ENCODE measurements around the gene TGM5. TPM values are rescaled to one million over a fixed set of nuclear protein-coding genes. Genes with fewer than 3 reads are reported as not detected.

Gene TGM5, protein sequence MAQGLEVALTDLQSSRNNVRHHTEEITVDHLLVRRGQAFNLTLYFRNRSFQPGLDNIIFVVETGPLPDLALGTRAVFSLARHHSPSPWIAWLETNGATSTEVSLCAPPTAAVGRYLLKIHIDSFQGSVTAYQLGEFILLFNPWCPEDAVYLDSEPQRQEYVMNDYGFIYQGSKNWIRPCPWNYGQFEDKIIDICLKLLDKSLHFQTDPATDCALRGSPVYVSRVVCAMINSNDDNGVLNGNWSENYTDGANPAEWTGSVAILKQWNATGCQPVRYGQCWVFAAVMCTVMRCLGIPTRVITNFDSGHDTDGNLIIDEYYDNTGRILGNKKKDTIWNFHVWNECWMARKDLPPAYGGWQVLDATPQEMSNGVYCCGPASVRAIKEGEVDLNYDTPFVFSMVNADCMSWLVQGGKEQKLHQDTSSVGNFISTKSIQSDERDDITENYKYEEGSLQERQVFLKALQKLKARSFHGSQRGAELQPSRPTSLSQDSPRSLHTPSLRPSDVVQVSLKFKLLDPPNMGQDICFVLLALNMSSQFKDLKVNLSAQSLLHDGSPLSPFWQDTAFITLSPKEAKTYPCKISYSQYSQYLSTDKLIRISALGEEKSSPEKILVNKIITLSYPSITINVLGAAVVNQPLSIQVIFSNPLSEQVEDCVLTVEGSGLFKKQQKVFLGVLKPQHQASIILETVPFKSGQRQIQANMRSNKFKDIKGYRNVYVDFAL
- total RNA-seq (ENCODE audit: low replicate concordance) = 0.22 and 0.71 TPM in 2 replicates
- long read RNA-seq, partial matches to known transcripts = 1 of 2 reads
- long read RNA-seq, other reads (novel, unspliced or antisense) = 0 of 2 reads

DNA sequence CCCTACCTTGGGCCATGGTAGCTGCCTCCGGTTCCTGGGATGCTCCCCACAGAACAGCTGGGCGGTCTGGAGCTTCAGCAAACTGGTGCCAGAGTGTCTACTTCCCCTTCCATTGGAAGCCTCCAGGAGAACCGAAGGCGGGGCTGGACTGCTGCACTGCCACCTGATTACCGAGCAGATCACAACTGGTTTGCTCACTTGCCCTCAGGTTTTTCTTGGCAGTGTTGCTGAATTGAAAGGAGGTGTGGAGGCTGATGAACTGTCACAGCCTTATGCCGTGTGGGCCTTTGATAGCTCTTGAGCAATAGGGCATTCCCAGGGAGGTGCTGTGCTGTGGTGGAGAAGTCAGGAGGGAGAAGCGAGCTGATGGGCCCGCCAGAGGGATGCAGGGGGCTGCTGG is at the start of gene TGM5:
TGM5 (minus strand) TSS at position 95 of the 400 bp plus-strand sequence; CDS start at position 16, 79 bp downstream.
- TF ChIP-seq, protein P1, sequence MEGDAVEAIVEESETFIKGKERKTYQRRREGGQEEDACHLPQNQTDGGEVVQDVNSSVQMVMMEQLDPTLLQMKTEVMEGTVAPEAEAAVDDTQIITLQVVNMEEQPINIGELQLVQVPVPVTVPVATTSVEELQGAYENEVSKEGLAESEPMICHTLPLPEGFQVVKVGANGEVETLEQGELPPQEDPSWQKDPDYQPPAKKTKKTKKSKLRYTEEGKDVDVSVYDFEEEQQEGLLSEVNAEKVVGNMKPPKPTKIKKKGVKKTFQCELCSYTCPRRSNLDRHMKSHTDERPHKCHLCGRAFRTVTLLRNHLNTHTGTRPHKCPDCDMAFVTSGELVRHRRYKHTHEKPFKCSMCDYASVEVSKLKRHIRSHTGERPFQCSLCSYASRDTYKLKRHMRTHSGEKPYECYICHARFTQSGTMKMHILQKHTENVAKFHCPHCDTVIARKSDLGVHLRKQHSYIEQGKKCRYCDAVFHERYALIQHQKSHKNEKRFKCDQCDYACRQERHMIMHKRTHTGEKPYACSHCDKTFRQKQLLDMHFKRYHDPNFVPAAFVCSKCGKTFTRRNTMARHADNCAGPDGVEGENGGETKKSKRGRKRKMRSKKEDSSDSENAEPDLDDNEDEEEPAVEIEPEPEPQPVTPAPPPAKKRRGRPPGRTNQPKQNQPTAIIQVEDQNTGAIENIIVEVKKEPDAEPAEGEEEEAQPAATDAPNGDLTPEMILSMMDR (conservative IDR thresholded peaks at IDR 0.05) = no peak
- no peaks in the 10 kb centered on the region for H3K36me3 Mint-ChIP-seq
- H3K9me3 Mint-ChIP-seq = no peaks in the 10 kb centered on the region
- H3K4me1 Mint-ChIP-seq (ENCODE audit: unreplicated experiment) = no peaks in the 10 kb centered on the region
- H3K27me3 Mint-ChIP-seq = peaks cover 62% of the 10 kb centered on the region
- H3K4me3 Mint-ChIP-seq = peak within 1 kb of the TSS; percentile 13
- peak; percentile 60 for DNase-seq (ENCODE audit: extremely low spot score, unreplicated experiment)
- H3K27ac Mint-ChIP-seq = peak within 1 kb of the TSS; percentile 83

DNA sequence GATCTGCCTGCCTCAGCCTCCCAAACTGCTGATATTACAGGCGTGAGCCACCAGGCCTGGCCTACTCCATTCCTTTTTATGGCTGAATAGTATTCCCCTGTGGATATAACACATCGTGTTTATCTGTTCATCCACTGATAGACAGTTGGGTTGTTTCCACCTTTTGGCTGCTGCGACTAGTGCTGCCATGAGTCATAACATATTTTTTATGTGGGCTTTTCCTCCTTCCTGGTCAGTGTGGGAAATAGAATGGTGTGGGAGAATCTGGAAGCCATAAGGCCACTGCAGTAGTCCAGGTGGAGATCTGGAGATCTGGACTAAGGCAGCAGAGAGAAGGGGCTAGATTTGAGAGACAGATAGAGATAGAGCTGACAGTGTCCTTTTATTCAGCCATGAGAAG is 47.4 kb upstream of the TGM5 start:
- no peaks in the 10 kb centered on the region for H3K9me3 Mint-ChIP-seq
- no peaks in the 10 kb centered on the region for H3K36me3 Mint-ChIP-seq
- no peaks in the 10 kb centered on the region for H3K4me1 Mint-ChIP-seq (ENCODE audit: unreplicated experiment)
- H3K27ac Mint-ChIP-seq = no peak overlapping the region
- H3K27me3 Mint-ChIP-seq = peaks cover 57% of the 10 kb centered on the region
- TF ChIP-seq, protein P1 (conservative IDR thresholded peaks at IDR 0.05) = no peak
- DNase-seq (ENCODE audit: extremely low spot score, unreplicated experiment) = no peak
- no peak overlapping the region for H3K4me3 Mint-ChIP-seq

DNA sequence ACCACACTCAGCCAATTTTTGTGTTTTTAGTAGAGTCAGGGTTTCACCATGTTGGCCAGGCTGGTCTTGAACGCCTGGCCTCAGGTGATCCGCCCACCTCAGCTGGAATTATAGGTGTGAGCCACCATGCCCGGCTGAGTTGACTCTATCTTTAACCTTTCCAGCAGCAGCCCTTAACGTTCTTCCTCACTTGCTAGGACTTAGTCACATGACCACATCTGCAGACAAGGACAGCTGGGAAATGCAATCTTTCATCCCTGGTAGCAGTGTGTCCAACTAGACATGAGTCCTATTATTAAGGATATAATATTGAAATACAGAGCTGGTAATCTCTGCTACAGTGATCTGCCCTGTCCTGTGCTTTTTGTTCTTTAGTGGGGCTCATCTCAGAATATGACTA is 45.6 kb upstream of the TGM5 start:
- Mint-ChIP-seq H3K4me3 (no peak overlapping the region), H3K4me1 (ENCODE audit: unreplicated experiment) (no peaks in the 10 kb centered on the region), H3K27me3 (peaks cover 61% of the 10 kb centered on the region), H3K9me3 (no peaks in the 10 kb centered on the region), H3K36me3 (no peaks in the 10 kb centered on the region), H3K27ac (no peak overlapping the region)
- DNase-seq (ENCODE audit: extremely low spot score, unreplicated experiment) = no peak
- TF ChIP-seq, protein P1 (conservative IDR thresholded peaks at IDR 0.05) = no peak

DNA sequence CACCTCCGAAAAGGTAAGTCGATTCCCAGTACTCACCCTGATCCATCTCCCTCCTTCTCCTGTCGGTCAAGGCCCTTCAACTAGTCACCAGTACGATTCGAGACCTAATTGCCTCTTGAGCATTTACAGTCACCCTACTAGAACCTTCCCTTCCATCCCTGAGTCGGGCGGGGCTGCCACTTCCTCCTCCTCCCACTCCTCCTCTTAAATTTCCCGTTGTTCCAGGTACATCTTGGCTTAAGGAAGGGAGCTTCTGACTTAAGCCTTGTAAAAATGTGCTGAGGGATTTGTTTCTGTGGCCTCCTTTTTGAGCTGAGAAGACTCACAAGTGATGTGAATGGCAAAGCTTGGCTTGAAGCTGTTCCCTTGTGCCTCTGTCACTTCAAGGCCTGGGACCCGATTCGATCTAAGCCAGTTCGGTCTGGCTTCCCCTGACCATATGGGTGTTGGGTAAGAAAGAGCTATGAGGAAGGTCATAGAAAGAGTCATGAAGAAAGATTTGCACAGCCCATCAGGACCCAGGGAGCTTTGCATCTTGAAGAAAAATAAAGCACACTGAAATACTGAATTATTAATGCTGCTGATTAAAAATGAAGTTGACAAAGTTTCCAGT is 35.6 kb upstream of the TGM5 start, which contains the start of gene TGM7:
TGM7 (minus strand) TSS at position 51 of the 613 bp plus-strand sequence.
- Mint-ChIP-seq H3K9me3 (no peaks in the 10 kb centered on the region), H3K36me3 (no peaks in the 10 kb centered on the region), H3K27ac (no peak within 1 kb of the TSS), H3K4me3 (no peak within 1 kb of the TSS), H3K27me3 (peaks cover 46% of the 10 kb centered on the region), H3K4me1 (ENCODE audit: unreplicated experiment) (no peaks in the 10 kb centered on the region)
- no peak for DNase-seq (ENCODE audit: extremely low spot score, unreplicated experiment)
- TF ChIP-seq, protein P1 (conservative IDR thresholded peaks at IDR 0.05) = no peak

DNA sequence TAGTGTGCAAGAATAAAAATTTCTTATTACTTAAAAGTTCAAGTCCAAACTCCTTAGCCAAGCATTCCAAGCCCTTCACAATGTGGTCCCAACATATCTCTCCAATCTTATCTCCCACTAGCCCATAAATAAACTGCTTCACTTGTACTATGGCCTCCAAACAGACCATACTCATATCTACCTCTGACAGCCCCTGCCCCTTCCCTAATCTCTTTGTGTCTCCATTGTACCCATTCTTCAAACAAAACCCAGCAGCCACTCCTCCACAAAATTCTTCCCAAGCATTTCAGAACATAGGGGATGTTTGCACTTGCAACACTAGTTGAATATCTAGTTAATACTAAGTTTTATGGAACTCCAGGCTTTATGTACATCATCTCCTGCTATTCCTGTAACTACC is 33.2 kb upstream of the TGM5 start:
- DNase-seq (ENCODE audit: extremely low spot score, unreplicated experiment) = no peak

More for the DNA sequence above, 33.2 kb upstream of the TGM5 start:
- TF ChIP-seq, protein P1 (conservative IDR thresholded peaks at IDR 0.05) = no peak
- no peaks in the 10 kb centered on the region for H3K36me3 Mint-ChIP-seq
- H3K9me3 Mint-ChIP-seq = no peaks in the 10 kb centered on the region
- no peak overlapping the region for H3K4me3 Mint-ChIP-seq
- peaks cover 42% of the 10 kb centered on the region for H3K27me3 Mint-ChIP-seq
- H3K27ac Mint-ChIP-seq = no peak overlapping the region
- H3K4me1 Mint-ChIP-seq (ENCODE audit: unreplicated experiment) = no peaks in the 10 kb centered on the region

All from type B pancreatic cell (in vitro differentiated cells).